Measurements from ENCODE around the gene ESPN. TPM values are rescaled to one million over a fixed set of nuclear protein-coding genes. Genes with fewer than 3 reads are reported as not detected.
A peak's percentile ranks its signal among the peaks of the same experiment; 100 is the strongest.

ESPN gene
- total and polyA plus RNA-seq, 2 of the 8 experiments (the other 6 are each of a cell fraction or from before 2014, with no cell fraction given) = 5.2 to 16.3 TPM

- TF ChIP-seq ATF2 (IDR thresholded peaks at IDR 0.05; ENCODE audit: low read length) (no peak), TAF7 (optimal IDR thresholded peaks at IDR 0.05; ENCODE audit: borderline replicate concordance, low read depth, low read length) (no peak), CREB1 (IDR thresholded peaks at IDR 0.05) (peak; percentile 47; the same call in 1 of the 2 replicates), SAP30 (IDR thresholded peaks at IDR 0.05; ENCODE audit: insufficient read depth, insufficient replicate concordance, low read length) (no peak), CBX5 (IDR thresholded peaks at IDR 0.05; ENCODE audit: low read depth, low read length) (no peak), KDM1A (IDR thresholded peaks at IDR 0.05; ENCODE audit: borderline replicate concordance, low read length) (no peak), TAF1 (IDR thresholded peaks at IDR 0.05; ENCODE audit: low read depth, low read length) (no peak), EP300 (IDR thresholded peaks at IDR 0.05; ENCODE audit: borderline replicate concordance in 1 of 2, low read depth in 2 of 2, low read length in 2 of 2) (no peak), BRCA1 (IDR thresholded peaks at IDR 0.05; ENCODE audit: low read depth, low read length) (no peak), NRF1 (IDR thresholded peaks at IDR 0.05; ENCODE audit: low read depth, low read length) (no peak), KDM4A (IDR thresholded peaks at IDR 0.05; ENCODE audit: low read depth, low read length, severe bottlenecking) (no peak), HDAC2 (IDR thresholded peaks at IDR 0.05; ENCODE audit: borderline replicate concordance in 1 of 2, low read depth in 2 of 2, low read length in 2 of 2) (peak; percentile 64 to 72; a peak in 2 of 4 replicates), CTBP2 (IDR thresholded peaks at IDR 0.05; ENCODE audit: borderline replicate concordance, insufficient read depth, insufficient read length, low read length) (no peak), HDAC6 (IDR thresholded peaks at IDR 0.05; ENCODE audit: low read depth, low read length) (no peak), RXRA (IDR thresholded peaks at IDR 0.05; ENCODE audit: insufficient read depth, low read depth, low read length) (no peak), CTCF (IDR thresholded peaks at IDR 0.05; ENCODE audit: control extremely low read depth in 1 of 3, insufficient read depth in 1 of 3, low read depth in 1 of 3, low read length in 3 of 3) (peak in 2 of 3 experiments; percentile 95 to 99; a peak in 3 of 4 replicates)
- TF ChIP-seq, protein P1, sequence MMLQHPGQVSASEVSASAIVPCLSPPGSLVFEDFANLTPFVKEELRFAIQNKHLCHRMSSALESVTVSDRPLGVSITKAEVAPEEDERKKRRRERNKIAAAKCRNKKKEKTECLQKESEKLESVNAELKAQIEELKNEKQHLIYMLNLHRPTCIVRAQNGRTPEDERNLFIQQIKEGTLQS (IDR thresholded peaks at IDR 0.05; ENCODE audit: insufficient read depth, low read depth, low read length) = no peak
These were observed 61.9 kb downstream of the ESPN start (continued) for GRCh38 chr1:6486433-6487011.

Data from H1 (cell line).